Measurements from ENCODE around the gene CDC42BPA.
"Not testable (repeated sequence)": the region's sequence is repeated elsewhere in the genome, so short reads cannot be mapped to it uniquely, and the experiment has no call there.

CDC42BPA gene

GRCh38 chr1:227125929-227126545 lies 192.3 kb downstream of the CDC42BPA start:
- DNase-seq (no peak), ATAC-seq (no peak)
- H3K4me1 Mint-ChIP-seq, result no peaks in the 10 kb centered on the region
- H3K9me3 Mint-ChIP-seq, result no peaks in the 10 kb centered on the region
- H3K4me3 Mint-ChIP-seq, result no peak overlapping the region
- no peaks in the 10 kb centered on the region for H3K27me3 Mint-ChIP-seq
- H3K27ac Mint-ChIP-seq, result no peak overlapping the region

- no peaks in the 10 kb centered on the region for H3K9me3 Mint-ChIP-seq
- H3K27ac Mint-ChIP-seq, result no peak overlapping the region
- DNase-seq (no peak), ATAC-seq (no peak)
- H3K4me1 Mint-ChIP-seq, result no peaks in the 10 kb centered on the region
- no peaks in the 10 kb centered on the region for H3K27me3 Mint-ChIP-seq
- H3K4me3 Mint-ChIP-seq, result no peak overlapping the region
Observed at GRCh38 chr1:227124473-227124872, 193.8 kb downstream of the CDC42BPA start.

GRCh38 chr1:227120826-227121225 lies 197.5 kb downstream of the CDC42BPA start:
- H3K4me3 Mint-ChIP-seq, result no peak overlapping the region
- ATAC-seq (no peak), DNase-seq (no peak)
- no peaks in the 10 kb centered on the region for H3K4me1 Mint-ChIP-seq
- H3K27me3 Mint-ChIP-seq, result no peaks in the 10 kb centered on the region
- H3K27ac Mint-ChIP-seq, result no peak overlapping the region
- H3K9me3 Mint-ChIP-seq, result no peaks in the 10 kb centered on the region

- ATAC-seq, result no peak
- Mint-ChIP-seq H3K9me3 (no peaks in the 10 kb centered on the region), H3K27me3 (peaks cover 30% of the 10 kb centered on the region), H3K27ac (no peak overlapping the region), H3K4me1 (no peaks in the 10 kb centered on the region), H3K4me3 (no peak overlapping the region)
- no peak for DNase-seq
Observed at GRCh38 chr1:227112538-227112937, 205.8 kb downstream of the CDC42BPA start.

- Mint-ChIP-seq H3K27ac (no peak overlapping the region), H3K4me1 (no peaks in the 10 kb centered on the region), H3K4me3 (no peak overlapping the region), H3K27me3 (peaks cover 30% of the 10 kb centered on the region), H3K9me3 (no peaks in the 10 kb centered on the region)
- ATAC-seq (no peak), DNase-seq (no peak)
Observed at GRCh38 chr1:227111782-227112181, 206.5 kb downstream of the CDC42BPA start.

- DNase-seq, H3K27me3 Mint-ChIP-seq, H3K27ac Mint-ChIP-seq, H3K4me1 Mint-ChIP-seq, H3K4me3 Mint-ChIP-seq, H3K9me3 Mint-ChIP-seq, ATAC-seq: not testable (repeated sequence)
Observed at GRCh38 chr1:227105291-227105690, 213.0 kb downstream of the CDC42BPA start.

GRCh38 chr1:227102056-227102455 lies 216.2 kb downstream of the CDC42BPA start:
- no peak for ATAC-seq
- Mint-ChIP-seq H3K4me3 (no peak overlapping the region), H3K9me3 (no peaks in the 10 kb centered on the region), H3K27me3 (peaks cover 5% of the 10 kb centered on the region), H3K27ac (no peak overlapping the region), H3K4me1 (no peaks in the 10 kb centered on the region)
- no peak for DNase-seq

- no peaks in the 10 kb centered on the region for H3K9me3 Mint-ChIP-seq
- no peak overlapping the region for H3K4me3 Mint-ChIP-seq
- H3K27ac Mint-ChIP-seq, result no peak overlapping the region
- ATAC-seq (no peak), DNase-seq (no peak)
- H3K27me3 Mint-ChIP-seq, result no peaks in the 10 kb centered on the region
- no peaks in the 10 kb centered on the region for H3K4me1 Mint-ChIP-seq
Observed at GRCh38 chr1:227094249-227094966, 223.9 kb downstream of the CDC42BPA start.

GRCh38 chr1:227093309-227093708 lies 225.0 kb downstream of the CDC42BPA start:
- DNase-seq (no peak), ATAC-seq (no peak)
- no peaks in the 10 kb centered on the region for H3K4me1 Mint-ChIP-seq
- no peak overlapping the region for H3K27ac Mint-ChIP-seq
- H3K9me3 Mint-ChIP-seq, result no peaks in the 10 kb centered on the region
- H3K27me3 Mint-ChIP-seq, result no peaks in the 10 kb centered on the region
- no peak overlapping the region for H3K4me3 Mint-ChIP-seq

- Mint-ChIP-seq H3K27me3 (no peaks in the 10 kb centered on the region), H3K4me1 (no peaks in the 10 kb centered on the region), H3K27ac (no peak overlapping the region), H3K4me3 (no peak overlapping the region), H3K9me3 (no peaks in the 10 kb centered on the region)
- DNase-seq (no peak), ATAC-seq (no peak)
Observed at GRCh38 chr1:227092069-227092468, 226.2 kb downstream of the CDC42BPA start.

- Mint-ChIP-seq H3K27me3 (peaks cover 9% of the 10 kb centered on the region), H3K4me3 (no peak overlapping the region), H3K4me1 (no peaks in the 10 kb centered on the region), H3K27ac (no peak overlapping the region), H3K9me3 (peaks cover 16 to 18% of the 10 kb centered on the region in 2 donors)
- DNase-seq (no peak), ATAC-seq (no peak)
Observed at GRCh38 chr1:227086636-227087035, 231.7 kb downstream of the CDC42BPA start.

GRCh38 chr1:227082999-227083746 lies 235.1 kb downstream of the CDC42BPA start:
- DNase-seq (no peak), ATAC-seq (no peak)
- no peaks in the 10 kb centered on the region for H3K4me1 Mint-ChIP-seq
- peaks cover 16 to 18% of the 10 kb centered on the region in 2 donors for H3K9me3 Mint-ChIP-seq
- H3K4me3 Mint-ChIP-seq, result no peak overlapping the region
- peaks cover 10% of the 10 kb centered on the region for H3K27me3 Mint-ChIP-seq
- no peak overlapping the region for H3K27ac Mint-ChIP-seq

GRCh38 chr1:227077783-227078182 lies 240.5 kb downstream of the CDC42BPA start:
- peaks cover under 1 to 1% of the 10 kb centered on the region in 2 donors for H3K9me3 Mint-ChIP-seq
- ATAC-seq (no peak), DNase-seq (no peak)
- peaks cover 18% of the 10 kb centered on the region for H3K27me3 Mint-ChIP-seq
- H3K4me1 Mint-ChIP-seq, result no peaks in the 10 kb centered on the region
- H3K27ac Mint-ChIP-seq, result no peak overlapping the region
- H3K4me3 Mint-ChIP-seq, result no peak overlapping the region

GRCh38 chr1:227073786-227074185 lies 244.5 kb downstream of the CDC42BPA start:
- Mint-ChIP-seq H3K4me1 (no peaks in the 10 kb centered on the region), H3K27ac (no peak overlapping the region), H3K27me3 (peaks cover 18% of the 10 kb centered on the region), H3K4me3 (no peak overlapping the region), H3K9me3 (no peaks in the 10 kb centered on the region)
- ATAC-seq, result no peak
- DNase-seq, result no peak

- DNase-seq (no peak), ATAC-seq (peak; percentile 79)
- Mint-ChIP-seq H3K4me3 (no peak overlapping the region), H3K9me3 (no peaks in the 10 kb centered on the region), H3K4me1 (no peaks in the 10 kb centered on the region), H3K27ac (no peak overlapping the region), H3K27me3 (peaks cover 14% of the 10 kb centered on the region)
Observed at GRCh38 chr1:227072991-227073390, 245.3 kb downstream of the CDC42BPA start.

GRCh38 chr1:227071895-227072587 lies 246.3 kb downstream of the CDC42BPA start:
- H3K27ac Mint-ChIP-seq, result no peak overlapping the region
- DNase-seq (no peak), ATAC-seq (no peak)
- H3K4me3 Mint-ChIP-seq, result no peak overlapping the region
- H3K4me1 Mint-ChIP-seq, result no peaks in the 10 kb centered on the region
- peaks cover 7% of the 10 kb centered on the region for H3K27me3 Mint-ChIP-seq
- no peaks in the 10 kb centered on the region for H3K9me3 Mint-ChIP-seq

Measured in stimulated activated naive CD8-positive, alpha-beta T cell treated with anti-CD3 and anti-CD28 coated beads, Interleukin-15, amount 100 ng/mL, for 72 hours (primary cell).